Keratinocyte (primary cell): Measurements from ENCODE around the gene C4orf54. TPM values are rescaled to one million over a fixed set of nuclear protein-coding genes. Genes with fewer than 3 reads are reported as not detected.

Experiments
- DNase-seq: peaks from one replicate; pipeline ENCODE4 v3.0.0-alpha.2; 2011; ENCODE audit warnings: low read depth, missing footprints, low spot score
- FAIRE-seq: peaks from 2 replicates; lab custom pipeline; 2011; peaks lifted over from hg19 to GRCh38; lab: Jason Lieb, UNC
- H2AFZ ChIP-seq: 2 replicates; pipeline ENCODE4 v1.6.0; 2012; ENCODE audit warnings: low read length, control low read depth, inconsistent platforms; ENCODE audit not compliant: control insufficient read depth
- H3K27ac ChIP-seq: 2 replicates; pipeline ENCODE4 v1.5.1; 2011; ENCODE audit warnings: low read length; ENCODE audit not compliant: control insufficient read depth, insufficient read depth
- H3K27me3 ChIP-seq: 3 replicates; pipeline ENCODE4 v1.6.0; 2011; ENCODE audit warnings: low read length; ENCODE audit not compliant: control insufficient read depth, insufficient read depth; ENCODE audit errors: extremely low read depth
- H3K36me3 ChIP-seq, 2 experiments: 2 replicates in 1 of 2; 3 replicates in 1 of 2; pipeline ENCODE4 v1.5.1; 2011; ENCODE audit warnings: low read length in 2 of 2, mild to moderate bottlenecking in 1 of 2; ENCODE audit not compliant: control insufficient read depth in 2 of 2, insufficient read depth in 2 of 2; ENCODE audit errors: extremely low read depth in 1 of 2
- H3K4me1 ChIP-seq: 3 replicates; pipeline ENCODE4 v1.5.1; 2011; ENCODE audit warnings: low read length; ENCODE audit not compliant: control insufficient read depth, insufficient read depth; ENCODE audit errors: extremely low read depth
- H3K4me2 ChIP-seq: 3 replicates; pipeline ENCODE4 v1.6.0; 2011; ENCODE audit warnings: low read depth, low read length; ENCODE audit not compliant: control insufficient read depth, insufficient read depth; ENCODE audit errors: extremely low read depth
- H3K4me3 ChIP-seq, 3 experiments: fragments of 200-600 bp in 1 of 3; sonication (generic) in 1 of 3; 2 replicates in 2 of 3; 3 replicates in 1 of 3; pipeline ENCODE4 v1.5.1; 2011 to 2016; ENCODE audit warnings: low read length in 3 of 3, mild to moderate bottlenecking in 3 of 3, control low read depth in 2 of 3, inconsistent platforms in 1 of 3, low read depth in 1 of 3, mixed read lengths in 1 of 3, mixed run types in 1 of 3, moderate library complexity in 1 of 3; ENCODE audit not compliant: control insufficient read depth in 2 of 3, insufficient read depth in 2 of 3; ENCODE audit errors: extremely low read depth in 1 of 3
- H3K79me2 ChIP-seq: 2 replicates; pipeline ENCODE4 v1.6.0; 2012; ENCODE audit warnings: low read length; ENCODE audit not compliant: control insufficient read depth, insufficient read depth
- H3K9ac ChIP-seq: 3 replicates; pipeline ENCODE4 v1.6.0; 2011; ENCODE audit warnings: low read length; ENCODE audit not compliant: control insufficient read depth, insufficient read depth; ENCODE audit errors: extremely low read depth
- H3K9me1 ChIP-seq: 3 replicates; pipeline ENCODE4 v1.6.0; 2011; ENCODE audit warnings: low read length; ENCODE audit not compliant: control insufficient read depth, insufficient read depth; ENCODE audit errors: extremely low read depth
- H3K9me3 ChIP-seq: 2 replicates; pipeline ENCODE4 v1.5.1; 2012; ENCODE audit warnings: low read depth, low read length; ENCODE audit not compliant: control insufficient read depth
- H4K20me1 ChIP-seq: 3 replicates; pipeline ENCODE4 v1.6.0; 2011; ENCODE audit warnings: low read length; ENCODE audit not compliant: control insufficient read depth, insufficient read depth; ENCODE audit errors: extremely low read depth
- CTCF ChIP-seq, 3 experiments: IDR thresholded peaks in 1 of 3; conservative IDR thresholded peaks in 1 of 3; optimal IDR thresholded peaks in 1 of 3; 2 replicates in 2 of 3; 3 replicates in 1 of 3; pipeline versions ENCODE3 to v1.5.1; 2011; ENCODE audit warnings: low read length in 3 of 3, mild to moderate bottlenecking in 3 of 3, moderate library complexity in 2 of 3, control low read depth in 1 of 3, inconsistent platforms in 1 of 3; ENCODE audit not compliant: insufficient read depth in 2 of 3; ENCODE audit errors: extremely low read depth in 1 of 3
- EZH2 ChIP-seq: IDR thresholded peaks from one replicate; pipeline ENCODE4 v1.6.1; 2012; ENCODE audit warnings: inconsistent platforms, mild to moderate bottlenecking, low read length, moderate library complexity
- dilution Hi-C: fragments of 300-500 bp; cut with MboI; formaldehyde crosslinking; loops from one replicate; pipeline ENCODE4 v1.7.0; 2020; ENCODE audit warnings: low sequenced_read_pairs; ENCODE audit not compliant: extremely low pct_ligation_motif_present
- polyA plus RNA-seq, 5 experiments: library from polyadenylated mRNA; depleted of rRNA in 3 of 5; stranded (reverse) in 3 of 5; stranded (forward) in 1 of 5; unstranded in 1 of 5; fragments of >200 nt; gene quantifications; 1 replicate in 1 of 5; 2 replicates in 3 of 5; 3 replicates in 1 of 5; pipeline versions ENCODE4 v1.2.1 to v1.2.3, GENCODE V29; 2011 to 2012; ENCODE audit warnings: missing spikeins in 2 of 5, low read depth in 1 of 5, low replicate concordance in 1 of 5

The C4orf54 gene
- polyA plus RNA-seq, 1 donor (not counting 4 experiments of a cell fraction or from before 2014, with no cell fraction given): 0.01 TPM

DNA sequence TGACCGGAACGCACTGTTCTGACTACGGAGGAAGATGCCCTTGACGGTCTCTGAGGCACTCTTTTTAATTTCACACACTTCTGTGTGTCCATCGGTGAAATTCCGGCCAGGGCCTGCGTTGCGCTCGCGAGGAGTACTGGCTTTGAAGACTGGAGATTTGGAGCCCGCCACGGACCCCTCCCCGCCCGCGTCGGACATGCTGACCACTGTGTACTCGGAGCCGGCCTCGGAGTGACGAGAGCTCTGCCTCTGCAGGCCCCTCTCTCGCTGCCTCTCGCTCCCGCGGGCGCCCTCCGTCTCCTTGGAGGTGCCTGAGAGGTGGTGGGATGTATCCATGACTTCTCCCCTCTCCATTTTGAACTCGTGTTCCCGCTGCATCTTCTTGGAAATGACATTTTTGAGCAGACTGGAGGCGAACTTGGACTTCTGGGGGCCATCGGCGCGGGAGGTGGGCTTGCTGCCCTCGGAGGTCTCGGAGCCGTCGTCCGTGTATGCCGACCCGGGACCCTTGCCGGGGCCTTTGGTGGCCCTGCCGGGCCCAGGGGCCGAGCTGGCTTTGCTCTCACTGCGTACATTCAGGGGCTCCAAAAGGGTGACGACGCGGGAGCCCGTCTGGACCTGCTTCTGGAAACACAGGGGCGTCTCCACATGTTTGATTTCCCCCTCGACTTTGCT lies 5.7 kb downstream of the C4orf54 start:
- Histone ChIP-seq H3K9ac (no peak overlapping the region), H2AFZ (no peak overlapping the region), H3K79me2 (no peaks in the 10 kb centered on the region), H3K9me1 (no peaks in the 10 kb centered on the region), H3K27ac (no peak overlapping the region), H3K4me3 (no peak overlapping the region), H3K4me1 (peaks cover 10% of the 10 kb centered on the region), H3K27me3 (peaks cover 33% of the 10 kb centered on the region), H3K4me2 (no peak overlapping the region), H4K20me1 (no peaks in the 10 kb centered on the region), H3K36me3 (no peaks in the 10 kb centered on the region), H3K9me3 (no peaks in the 10 kb centered on the region)
- DNase-seq (no peak), FAIRE-seq (no peak)
- TF ChIP-seq CTCF (optimal IDR thresholded peaks at IDR 0.05 in 1 of 3, IDR thresholded peaks at IDR 0.05 in 1 of 3, conservative IDR thresholded peaks at IDR 0.05 in 1 of 3; ENCODE audit: extremely low read depth in 1 of 3, insufficient read depth in 2 of 3, low read length in 3 of 3): no peak
- TF ChIP-seq EZH2: no peak
- dilution Hi-C loops: no loop called here

DNA sequence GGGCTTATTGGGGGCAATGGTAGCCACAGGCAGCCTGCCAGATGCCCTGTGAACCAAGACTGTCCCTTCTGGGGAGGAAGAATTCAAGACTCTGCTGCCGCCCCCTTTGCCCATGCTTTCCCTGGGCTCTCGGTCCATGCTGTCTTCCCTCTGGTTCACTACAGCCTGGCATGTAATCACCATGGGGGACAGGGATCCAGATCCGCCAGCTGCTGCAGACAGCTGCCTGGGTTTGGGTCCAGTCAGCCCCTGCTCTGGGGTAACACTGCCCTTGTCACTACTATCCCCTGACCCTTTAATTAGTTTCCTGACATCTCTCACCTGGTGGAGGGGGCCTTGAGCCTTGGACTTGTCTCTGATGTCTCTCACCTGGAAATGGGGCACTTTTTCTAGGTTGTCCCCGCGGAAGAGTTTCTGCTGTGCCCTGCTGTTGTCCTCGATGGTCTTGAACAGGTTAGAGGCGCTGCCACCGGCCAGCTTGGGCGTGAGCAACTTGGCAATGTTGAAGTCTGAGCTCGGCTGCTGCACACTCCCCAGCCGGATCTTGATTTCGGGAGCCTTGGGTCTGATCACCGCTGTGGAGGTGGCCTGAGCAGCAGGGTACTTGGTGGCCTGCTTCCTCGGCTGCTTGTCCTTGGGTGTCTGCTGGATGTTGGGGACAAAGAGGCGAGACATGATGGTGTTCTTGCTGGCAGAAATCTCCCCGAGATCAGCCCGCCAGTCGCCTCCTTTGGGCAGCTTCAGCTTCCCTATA lies 6.4 kb downstream of the C4orf54 start:
- dilution Hi-C loops: no loop called here
- Histone ChIP-seq H3K9me3 (no peaks in the 10 kb centered on the region), H2AFZ (no peak overlapping the region), H3K4me1 (peaks cover 9% of the 10 kb centered on the region), H3K9ac (no peak overlapping the region), H4K20me1 (no peaks in the 10 kb centered on the region), H3K36me3 (no peaks in the 10 kb centered on the region), H3K4me3 (no peak overlapping the region), H3K4me2 (no peak overlapping the region), H3K9me1 (no peaks in the 10 kb centered on the region), H3K27me3 (peaks cover 33% of the 10 kb centered on the region), H3K27ac (no peak overlapping the region), H3K79me2 (no peaks in the 10 kb centered on the region)
- TF ChIP-seq CTCF (optimal IDR thresholded peaks at IDR 0.05 in 1 of 3, IDR thresholded peaks at IDR 0.05 in 1 of 3, conservative IDR thresholded peaks at IDR 0.05 in 1 of 3; ENCODE audit: extremely low read depth in 1 of 3, insufficient read depth in 2 of 3, low read length in 3 of 3) (no peak), EZH2 (no peak)
- FAIRE-seq (no peak), DNase-seq (no peak)
